Fibroblast of lung (primary cell): Measurements from ENCODE around the gene ANKRD13B. TPM values are rescaled to one million over a fixed set of nuclear protein-coding genes. Genes with fewer than 3 reads are reported as not detected.

Experiments
- DNase-seq, 2 donors: peaks; one replicate each; pipeline versions ENCODE4 v3.0.0 to v3.0.0-alpha.2; 2010; ENCODE audit warnings: low read depth in 2 of 2
- H2AFZ ChIP-seq: 2 replicates; pipeline ENCODE4 v1.5.1; 2012; ENCODE audit warnings: low read length, control low read depth, inconsistent platforms
- H3K27ac ChIP-seq: 2 replicates; pipeline ENCODE4 v1.5.1; 2011; ENCODE audit warnings: low read length, control low read depth; ENCODE audit not compliant: insufficient read depth
- H3K27me3 ChIP-seq: 2 replicates; pipeline ENCODE4 v1.5.1; 2011; ENCODE audit warnings: mild to moderate bottlenecking, low read length; ENCODE audit not compliant: control insufficient read depth, insufficient read depth
- H3K36me3 ChIP-seq: 2 replicates; pipeline ENCODE4 v1.5.1; 2011; ENCODE audit warnings: low read length; ENCODE audit not compliant: control insufficient read depth, insufficient read depth
- H3K4me1 ChIP-seq: 2 replicates; pipeline ENCODE4 v1.5.1; 2011; ENCODE audit warnings: low read length; ENCODE audit not compliant: control insufficient read depth, insufficient read depth; ENCODE audit errors: extremely low read depth
- H3K4me2 ChIP-seq: 2 replicates; pipeline ENCODE4 v1.5.1; 2011; ENCODE audit warnings: low read length, control low read depth; ENCODE audit not compliant: insufficient read depth; ENCODE audit errors: extremely low read depth
- H3K4me3 ChIP-seq, 4 experiments: fragments of 200-600 bp in 1 of 4; sonication (generic) in 1 of 4; replicated peaks in 1 of 4; 2 replicates each; pipeline ENCODE4 v1.5.1; 2011 to 2016; ENCODE audit warnings: low read length in 4 of 4, low read depth in 3 of 4, mild to moderate bottlenecking in 3 of 4, control low read depth in 2 of 4, inconsistent platforms in 1 of 4, mixed read lengths in 1 of 4; ENCODE audit not compliant: insufficient read depth in 1 of 4; ENCODE audit errors: control extremely low read depth in 1 of 4
- H3K79me2 ChIP-seq: 2 replicates; pipeline ENCODE4 v1.5.1; 2012; ENCODE audit warnings: mild to moderate bottlenecking, low read length, inconsistent platforms; ENCODE audit not compliant: control insufficient read depth, insufficient read depth
- H3K9ac ChIP-seq: 2 replicates; pipeline ENCODE4 v1.5.1; 2011; ENCODE audit warnings: mild to moderate bottlenecking, low read length, control low read depth; ENCODE audit not compliant: insufficient read depth
- H3K9me3 ChIP-seq: 2 replicates; pipeline ENCODE4 v1.5.1; 2012; ENCODE audit warnings: low read depth, low read length; ENCODE audit not compliant: control insufficient read depth, insufficient read depth
- H4K20me1 ChIP-seq: 2 replicates; pipeline ENCODE4 v1.5.1; 2011; ENCODE audit warnings: low read length; ENCODE audit not compliant: control insufficient read depth, insufficient read depth; ENCODE audit errors: extremely low read depth
- EZH2 ChIP-seq: IDR thresholded peaks from 2 replicates; pipeline ENCODE4 v1.5.1; 2012; ENCODE audit warnings: low read length, control low read depth, mild to moderate bottlenecking; ENCODE audit errors: missing control alignments
- polyA plus RNA-seq, 2 donors: library from polyadenylated mRNA; depleted of rRNA in 1 of 2; stranded (reverse) in 1 of 2; unstranded in 1 of 2; fragments of >200 nt; gene quantifications; 2 replicates each; pipeline ENCODE4 v1.2.1, GENCODE V29; 2011 to 2012; ENCODE audit warnings: missing spikeins in 1 of 2
- total RNA-seq: library from RNA; depleted of rRNA; stranded (reverse); fragments of >200 nt; gene quantifications from 2 replicates; pipeline ENCODE4 v1.2.1, GENCODE V29; 2014
- TF ChIP-seq, protein P1 (sequence below), 2 donors: IDR thresholded peaks in 1 of 2; conservative IDR thresholded peaks in 1 of 2; 1 replicate in 1 of 2; 2 replicates in 1 of 2; pipeline ENCODE4 v1.5.1; 2011 to 2012; ENCODE audit warnings: low read length in 2 of 2, control low read depth in 1 of 2, inconsistent platforms in 1 of 2, low read depth in 1 of 2, mild to moderate bottlenecking in 1 of 2

Gene ANKRD13B
- total and polyA plus RNA-seq, 2 donors (not counting 1 experiment from before 2014, with no cell fraction given): 1.4 to 6.3 TPM

DNA sequence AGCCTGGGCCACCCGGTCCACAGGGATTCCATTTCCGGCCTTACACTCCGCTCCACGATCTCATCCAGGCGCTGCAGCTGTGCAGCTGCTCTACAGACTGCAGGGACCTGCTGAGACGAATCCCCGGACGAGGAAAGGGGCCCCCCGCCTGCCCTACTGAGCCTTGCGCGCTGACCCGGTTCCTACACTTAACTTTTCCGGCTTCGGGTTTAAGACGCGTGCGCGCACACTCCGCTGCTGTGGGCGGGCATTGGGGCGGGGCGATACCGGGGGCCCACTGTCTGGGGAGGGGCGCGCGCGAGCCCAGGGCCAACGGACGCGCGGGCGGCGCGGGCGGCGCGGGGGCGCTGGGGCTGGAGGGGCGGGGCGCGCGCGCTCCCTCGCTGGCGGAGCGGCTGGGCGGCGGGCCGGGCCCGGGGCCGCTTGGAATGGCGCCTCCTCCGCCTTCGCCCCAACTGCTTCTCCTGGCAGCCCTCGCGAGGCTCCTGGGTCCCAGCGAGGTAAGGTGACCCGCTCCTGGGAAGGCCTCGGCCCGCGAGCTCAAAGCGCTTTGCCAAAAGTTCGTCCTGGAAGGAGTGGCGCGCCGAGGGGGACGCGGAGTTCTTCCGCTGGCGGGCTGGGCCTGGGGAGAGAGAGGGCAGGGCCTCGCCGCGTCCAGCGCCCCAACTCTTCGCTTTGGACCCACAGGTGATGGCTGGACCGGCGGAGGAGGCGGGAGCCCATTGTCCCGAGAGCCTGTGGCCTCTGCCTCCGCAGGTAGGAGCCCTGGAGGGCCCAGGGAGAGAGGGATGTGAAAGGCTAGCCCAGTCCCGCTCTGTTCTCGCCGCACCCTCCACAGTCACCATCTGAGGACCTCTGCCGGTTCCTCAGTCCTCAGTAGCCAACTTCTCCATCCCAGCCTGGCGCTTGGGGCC is 24.3 kb upstream of the ANKRD13B start, which contains the start of gene TP53I13:
Gene TP53I13, plus strand, starts transcription at position 371 of the 914 bp plus-strand sequence. Its CDS starts 58 bp downstream, at position 429.
- H3K4me1 ChIP-seq: peaks cover 10% of the 10 kb centered on the region
- H3K9me3 ChIP-seq: no peaks in the 10 kb centered on the region
- no peaks in the 10 kb centered on the region for H4K20me1 ChIP-seq
- H3K27me3 ChIP-seq: no peaks in the 10 kb centered on the region
- H2AFZ ChIP-seq: peak within 1 kb of the TSS; percentile 81
- H3K27ac ChIP-seq: peak within 1 kb of the TSS; percentile 67
- no peaks in the 10 kb centered on the region for H3K79me2 ChIP-seq
- H3K36me3 ChIP-seq: peaks cover 9% of the 10 kb centered on the region
- TF ChIP-seq, protein P1, sequence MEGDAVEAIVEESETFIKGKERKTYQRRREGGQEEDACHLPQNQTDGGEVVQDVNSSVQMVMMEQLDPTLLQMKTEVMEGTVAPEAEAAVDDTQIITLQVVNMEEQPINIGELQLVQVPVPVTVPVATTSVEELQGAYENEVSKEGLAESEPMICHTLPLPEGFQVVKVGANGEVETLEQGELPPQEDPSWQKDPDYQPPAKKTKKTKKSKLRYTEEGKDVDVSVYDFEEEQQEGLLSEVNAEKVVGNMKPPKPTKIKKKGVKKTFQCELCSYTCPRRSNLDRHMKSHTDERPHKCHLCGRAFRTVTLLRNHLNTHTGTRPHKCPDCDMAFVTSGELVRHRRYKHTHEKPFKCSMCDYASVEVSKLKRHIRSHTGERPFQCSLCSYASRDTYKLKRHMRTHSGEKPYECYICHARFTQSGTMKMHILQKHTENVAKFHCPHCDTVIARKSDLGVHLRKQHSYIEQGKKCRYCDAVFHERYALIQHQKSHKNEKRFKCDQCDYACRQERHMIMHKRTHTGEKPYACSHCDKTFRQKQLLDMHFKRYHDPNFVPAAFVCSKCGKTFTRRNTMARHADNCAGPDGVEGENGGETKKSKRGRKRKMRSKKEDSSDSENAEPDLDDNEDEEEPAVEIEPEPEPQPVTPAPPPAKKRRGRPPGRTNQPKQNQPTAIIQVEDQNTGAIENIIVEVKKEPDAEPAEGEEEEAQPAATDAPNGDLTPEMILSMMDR (conservative IDR thresholded peaks at IDR 0.05 in 1 of 2, IDR thresholded peaks at IDR 0.05 in 1 of 2; ENCODE audit: low read depth in 1 of 2, low read length in 2 of 2): no peak
- no peak for TF ChIP-seq EZH2
- DNase-seq: peak; percentile 83
- H3K9ac ChIP-seq: peak within 1 kb of the TSS; percentile 55
- peak within 1 kb of the TSS; percentile 96 for H3K4me2 ChIP-seq
- H3K4me3 ChIP-seq: peak within 1 kb of the TSS; percentile 70 to 85 (median 76)

DNA sequence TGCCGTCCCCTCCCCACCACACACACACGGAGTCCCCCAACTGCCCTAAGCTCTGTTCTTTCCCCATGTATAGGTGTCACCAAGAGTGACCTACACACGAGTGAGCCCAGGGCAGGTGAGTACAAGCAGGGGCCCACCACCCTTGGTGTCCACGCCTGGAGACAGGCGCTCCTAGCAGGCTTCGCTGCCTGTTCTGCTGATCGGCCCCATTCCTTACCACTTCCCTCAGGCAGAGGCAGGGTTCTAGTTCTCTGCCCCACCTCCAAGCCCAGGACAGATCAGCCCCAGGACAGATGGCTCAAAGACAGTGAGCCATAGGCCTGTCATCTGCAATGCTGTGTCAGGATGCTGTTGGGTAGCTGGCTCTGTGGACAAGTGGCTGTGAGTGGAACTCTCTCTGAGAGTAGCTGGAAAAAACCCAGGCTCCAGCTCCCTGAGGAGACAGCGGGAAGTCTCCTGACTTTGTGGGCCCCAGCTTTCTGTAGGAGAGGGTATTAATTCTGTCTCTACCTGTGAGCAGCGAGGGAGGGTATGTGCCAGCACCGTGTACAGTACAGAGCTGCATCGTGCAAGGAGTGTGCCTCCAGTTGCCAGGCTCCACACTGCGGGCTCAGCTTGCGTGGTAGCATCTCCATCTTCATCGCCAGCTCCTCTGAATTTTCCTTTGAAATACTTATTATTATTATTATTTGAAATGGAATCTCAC is 23.5 kb upstream of the ANKRD13B start:
- DNase-seq: no peak
- H3K4me1 ChIP-seq: peaks cover 10% of the 10 kb centered on the region
- H3K27me3 ChIP-seq: no peaks in the 10 kb centered on the region
- no peaks in the 10 kb centered on the region for H3K79me2 ChIP-seq
- H3K4me3 ChIP-seq: peak overlapping the region; percentile 63 to 75 (median 66)
- no peaks in the 10 kb centered on the region for H3K9me3 ChIP-seq
- H3K36me3 ChIP-seq: peaks cover 15% of the 10 kb centered on the region
- H3K27ac ChIP-seq: peak overlapping the region; percentile 67
- no peak for TF ChIP-seq EZH2
- TF ChIP-seq, protein P1 (conservative IDR thresholded peaks at IDR 0.05 in 1 of 2, IDR thresholded peaks at IDR 0.05 in 1 of 2; ENCODE audit: low read depth in 1 of 2, low read length in 2 of 2): no peak
- peak overlapping the region; percentile 75 for H2AFZ ChIP-seq
- H3K9ac ChIP-seq: peak overlapping the region; percentile 55
- peak overlapping the region; percentile 96 for H3K4me2 ChIP-seq
- no peaks in the 10 kb centered on the region for H4K20me1 ChIP-seq

DNA sequence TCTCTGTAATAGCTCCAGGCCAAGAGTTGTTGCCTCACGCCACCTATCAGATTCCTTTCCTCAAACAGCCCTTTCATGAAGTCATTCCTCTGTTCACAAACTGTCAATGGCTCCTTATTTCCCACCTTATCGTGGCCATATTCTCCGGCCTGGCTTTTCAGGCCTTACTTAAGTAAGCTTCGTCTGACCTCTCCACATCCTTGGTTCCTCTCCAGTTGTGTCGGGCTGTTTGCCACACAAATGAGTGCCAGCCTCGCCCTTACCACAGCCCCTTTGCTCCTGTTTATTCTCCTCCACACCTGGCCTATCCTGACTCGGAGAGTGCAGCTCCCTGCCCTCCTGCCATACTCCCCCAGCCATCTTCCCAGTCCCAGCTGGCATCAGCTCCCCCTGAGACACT is 22.4 kb upstream of the ANKRD13B start:
- H4K20me1 ChIP-seq: no peaks in the 10 kb centered on the region
- no peaks in the 10 kb centered on the region for H3K79me2 ChIP-seq
- no peak overlapping the region for H2AFZ ChIP-seq
- H3K4me2 ChIP-seq: no peak overlapping the region
- H3K4me1 ChIP-seq: peaks cover 10% of the 10 kb centered on the region
- H3K27me3 ChIP-seq: no peaks in the 10 kb centered on the region
- no peak for TF ChIP-seq EZH2
- TF ChIP-seq, protein P1 (conservative IDR thresholded peaks at IDR 0.05 in 1 of 2, IDR thresholded peaks at IDR 0.05 in 1 of 2; ENCODE audit: low read depth in 1 of 2, low read length in 2 of 2): no peak
- H3K9me3 ChIP-seq: no peaks in the 10 kb centered on the region
- DNase-seq: no peak
- no peak overlapping the region for H3K4me3 ChIP-seq
- H3K36me3 ChIP-seq: peaks cover 25% of the 10 kb centered on the region
- H3K9ac ChIP-seq: no peak overlapping the region
- H3K27ac ChIP-seq: no peak overlapping the region
